Heart left ventricle (tissue), 13 donors: Measurements from ENCODE around the gene UBE2I.

ENCODE experiments used
- POLR2A ChIP-seq, 2 donors: fragments of 450-650 bp; IDR thresholded peaks; one replicate each; pipeline ENCODE4 v1.6.1; 2017; ENCODE audit warnings: antibody characterized with exemption in 2 of 2, mild to moderate bottlenecking in 2 of 2, moderate library complexity in 2 of 2
- TF ChIP-seq, protein P1 (sequence below), 12 donors: fragments of 200-600 bp; sonication (generic) in 4 of 12; IDR thresholded peaks; one replicate each; pipeline versions ENCODE4 v1.5.0 to v1.8.0; 2018 to 2022; ENCODE audit warnings: antibody characterized with exemption in 12 of 12, mild to moderate bottlenecking in 5 of 12
- donor health status: ischemic (EF 13 %, LVEDD 7.1; RV severe dilation, severe dysfunction).
- donor health status: DM: no; HTN: yes; CAD: no.
- donor health status: DM: no; HTN: no; CAD: no.
- donor health status: ischemic (EF 25% LVEDD 6.9; RV normal size, moderate dysfunction).
- donor health status: ischemic (EF 25% LVEDD 5.7; RV mildly dilated, moderate dysfunction).
- donor health status: ischemic (EF 35%, LVEDD 5.7; RV mildly dilated, moderate dysfunction).
- donor health status: nonischemic (EF 11% LVEDD 7.7; RV severe dilation, severe dysfunction).
- donor health status: DM: yes; HTN: yes; CAD: no.
- donor health status: PGD.
- donor health status: ischemic (EF 29% LVEDD 5.4; RV normal size, mild dysfunction).
- donor health status: nonischemic (EF 23%, LVEDD 6.1; RV moderate dilation, normal function).

DNA sequence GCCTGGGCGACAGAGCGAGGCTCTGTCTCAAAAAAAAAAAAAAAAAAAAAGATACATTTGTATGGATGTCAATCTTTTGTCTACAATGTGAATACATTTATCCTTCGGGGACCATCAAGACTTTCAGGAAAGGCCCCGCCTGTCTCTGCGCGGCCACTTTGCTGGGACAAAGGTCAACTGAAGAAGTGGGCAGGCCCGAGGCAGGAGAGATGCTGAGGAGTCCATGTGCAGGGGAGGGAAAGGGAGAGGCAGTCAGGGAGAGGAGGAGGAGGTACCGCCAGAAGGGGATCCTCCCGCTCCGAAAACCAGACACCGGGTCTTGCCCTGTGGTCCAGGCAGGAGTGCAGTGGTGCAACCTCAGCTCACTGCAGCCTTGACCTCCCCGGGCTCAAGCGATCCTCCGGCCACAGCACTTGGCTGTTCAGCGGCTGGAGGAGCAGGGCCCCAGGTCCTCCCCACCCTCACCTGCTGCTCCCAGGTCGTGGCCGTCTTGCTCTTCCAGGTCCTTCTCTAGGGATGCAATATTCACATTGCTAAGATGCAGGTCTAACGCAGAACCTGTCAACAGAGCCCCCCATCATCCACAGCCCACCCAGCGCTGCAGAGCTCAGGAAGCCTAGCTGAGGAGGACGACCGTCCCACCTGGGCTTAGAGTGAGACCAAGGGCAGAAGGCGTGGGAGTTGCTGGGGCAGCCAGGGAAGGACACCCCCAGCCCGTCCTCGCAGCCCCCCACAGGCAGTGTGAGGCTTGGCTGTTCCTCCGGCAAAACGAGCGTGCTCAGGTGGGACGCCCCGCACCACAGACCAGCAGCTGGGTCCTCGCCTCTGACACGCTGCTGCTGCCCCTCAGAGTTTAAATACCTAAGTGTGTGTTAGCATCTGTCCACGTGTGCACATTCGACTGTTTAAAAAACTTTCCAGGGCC lies 61.9 kb downstream of the UBE2I start:
- TF ChIP-seq, protein P1, sequence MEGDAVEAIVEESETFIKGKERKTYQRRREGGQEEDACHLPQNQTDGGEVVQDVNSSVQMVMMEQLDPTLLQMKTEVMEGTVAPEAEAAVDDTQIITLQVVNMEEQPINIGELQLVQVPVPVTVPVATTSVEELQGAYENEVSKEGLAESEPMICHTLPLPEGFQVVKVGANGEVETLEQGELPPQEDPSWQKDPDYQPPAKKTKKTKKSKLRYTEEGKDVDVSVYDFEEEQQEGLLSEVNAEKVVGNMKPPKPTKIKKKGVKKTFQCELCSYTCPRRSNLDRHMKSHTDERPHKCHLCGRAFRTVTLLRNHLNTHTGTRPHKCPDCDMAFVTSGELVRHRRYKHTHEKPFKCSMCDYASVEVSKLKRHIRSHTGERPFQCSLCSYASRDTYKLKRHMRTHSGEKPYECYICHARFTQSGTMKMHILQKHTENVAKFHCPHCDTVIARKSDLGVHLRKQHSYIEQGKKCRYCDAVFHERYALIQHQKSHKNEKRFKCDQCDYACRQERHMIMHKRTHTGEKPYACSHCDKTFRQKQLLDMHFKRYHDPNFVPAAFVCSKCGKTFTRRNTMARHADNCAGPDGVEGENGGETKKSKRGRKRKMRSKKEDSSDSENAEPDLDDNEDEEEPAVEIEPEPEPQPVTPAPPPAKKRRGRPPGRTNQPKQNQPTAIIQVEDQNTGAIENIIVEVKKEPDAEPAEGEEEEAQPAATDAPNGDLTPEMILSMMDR (IDR thresholded peaks at IDR 0.05) = no peak
- TF ChIP-seq POLR2A (IDR thresholded peaks at IDR 0.05) = no peak
